Urothelium cell line (cell line): ENCODE results near the gene SLC26A9.

Experiments used
- DNase-seq: peaks from one replicate; pipeline ENCODE4 v3.0.0; 2011; ENCODE audit warnings: low spot score, mixed read lengths
- FAIRE-seq: peaks from 2 replicates; lab custom pipeline; 2011; peaks lifted over from hg19 to GRCh38; lab: Jason Lieb, UNC

Gene SLC26A9

DNA sequence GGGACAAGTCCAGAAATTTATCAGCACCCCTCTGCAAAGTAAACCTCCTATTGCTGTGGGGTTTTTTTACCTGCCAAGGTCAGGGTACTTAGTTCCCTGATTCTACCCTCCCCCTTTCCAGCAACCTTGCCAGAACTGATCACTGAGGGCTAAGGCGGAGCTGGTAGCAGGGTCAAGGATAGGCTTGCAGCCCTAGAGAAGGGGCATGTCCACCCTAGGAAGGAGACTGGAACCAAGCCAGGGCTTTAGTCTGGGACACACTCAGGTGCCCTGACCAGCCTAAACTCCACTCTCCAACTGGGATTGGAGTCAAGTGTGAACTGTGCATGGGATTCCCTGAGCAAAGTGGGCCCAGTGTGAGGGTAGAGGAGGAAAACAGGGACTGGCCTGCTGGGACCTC lies 6.5 kb upstream of the SLC26A9 start:
- FAIRE-seq (no peak), DNase-seq (no peak)

- FAIRE-seq, result no peak
- DNase-seq, result no peak
These were observed 5.6 kb upstream of the SLC26A9 start for GRCh38 chr1:205948886-205949285.

GRCh38 chr1:205948039-205948438 lies 4.8 kb upstream of the SLC26A9 start:
- DNase-seq (no peak), FAIRE-seq (no peak)

DNA sequence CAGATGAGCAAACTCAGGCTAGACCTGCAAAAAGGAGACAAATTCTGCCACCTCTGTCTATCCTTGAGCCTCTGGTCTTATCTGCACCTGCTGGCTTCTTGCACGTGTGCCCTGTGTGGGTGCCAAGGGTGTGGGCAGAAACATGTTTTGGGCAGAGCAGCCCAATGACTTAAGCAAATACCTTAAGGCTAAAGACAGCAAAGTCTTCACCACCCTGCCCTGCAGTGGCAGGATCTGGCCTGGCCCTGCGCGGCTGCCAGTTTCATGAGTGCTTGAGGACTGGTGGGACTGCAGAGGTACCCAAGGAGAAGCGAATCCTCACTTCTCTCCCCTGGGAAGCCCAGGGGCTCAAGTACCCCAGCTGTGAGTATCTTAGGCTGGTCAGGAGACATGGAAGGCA lies 3.8 kb upstream of the SLC26A9 start:
- DNase-seq (no peak), FAIRE-seq (no peak)

DNA sequence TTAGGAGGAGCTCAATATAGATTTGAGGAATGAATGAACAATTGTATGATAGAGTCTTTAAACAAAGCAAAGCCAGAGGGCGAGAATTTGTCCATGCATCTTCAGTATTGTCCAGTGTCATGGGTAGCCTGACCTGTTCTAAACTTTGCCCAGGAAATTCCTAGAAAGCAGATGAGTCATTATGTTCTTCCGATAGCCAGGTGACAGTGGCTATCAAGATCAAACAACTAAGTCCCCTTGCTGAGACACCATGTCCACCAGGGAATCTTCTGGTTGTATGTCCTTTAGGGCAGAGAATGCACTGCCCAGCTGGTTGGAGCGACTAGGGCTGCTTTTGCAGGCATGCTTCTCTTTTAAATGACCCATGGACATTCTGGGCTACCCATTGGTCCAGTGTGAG lies 1.8 kb upstream of the SLC26A9 start:
- DNase-seq (no peak), FAIRE-seq (no peak)

- no peak for FAIRE-seq
- no peak for DNase-seq
These were observed 1.3 kb upstream of the SLC26A9 start for GRCh38 chr1:205944525-205944924.

DNA sequence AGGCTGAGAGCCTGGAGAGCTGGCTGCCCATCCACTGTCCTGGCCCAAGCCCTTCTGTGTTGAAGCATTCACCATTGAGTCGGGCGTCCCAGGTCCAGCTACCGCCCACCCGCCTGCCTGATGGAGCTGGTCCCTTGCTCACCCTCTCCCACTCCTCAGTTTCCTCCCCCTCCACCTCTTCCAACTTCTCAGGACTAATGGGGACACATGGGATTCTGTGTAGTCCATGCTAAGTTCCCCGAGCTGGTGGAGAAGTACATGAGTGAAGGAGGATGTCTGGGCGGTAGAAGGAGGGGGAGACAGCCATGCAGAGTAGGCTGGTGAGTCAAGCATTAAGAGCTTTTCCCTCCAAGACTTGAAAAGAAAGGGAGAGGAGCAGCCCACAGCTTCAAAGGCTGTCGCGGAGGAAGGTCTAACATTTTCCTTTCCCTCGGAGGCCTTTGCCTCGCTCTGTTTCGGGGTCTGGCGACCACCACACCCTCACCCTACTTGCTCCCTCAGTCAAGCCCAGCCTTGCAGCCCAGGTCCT lies 561 bp downstream of the SLC26A9 start:
- FAIRE-seq (no peak), DNase-seq (no peak)

DNA sequence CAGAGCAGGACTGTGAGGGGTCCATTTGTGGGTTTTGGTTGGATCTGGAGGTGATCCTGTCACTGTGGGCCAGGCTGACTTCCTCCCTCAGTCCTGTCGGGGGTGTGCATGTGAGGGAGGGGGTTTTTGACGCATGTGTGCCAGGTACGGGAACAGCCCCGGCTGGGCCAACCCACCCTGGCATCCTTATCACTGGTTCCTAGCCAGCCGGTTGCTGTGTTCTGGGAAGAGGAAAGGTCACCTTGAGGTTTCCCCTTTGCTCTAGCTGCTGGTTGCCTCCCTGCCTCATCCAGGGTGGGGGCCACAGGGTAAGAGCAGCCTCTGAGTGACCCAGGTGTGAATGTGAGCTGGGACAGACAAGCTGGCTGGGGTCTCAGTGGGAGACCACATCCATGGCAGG lies 2.5 kb downstream of the SLC26A9 start:
- no peak for FAIRE-seq
- no peak for DNase-seq

DNA sequence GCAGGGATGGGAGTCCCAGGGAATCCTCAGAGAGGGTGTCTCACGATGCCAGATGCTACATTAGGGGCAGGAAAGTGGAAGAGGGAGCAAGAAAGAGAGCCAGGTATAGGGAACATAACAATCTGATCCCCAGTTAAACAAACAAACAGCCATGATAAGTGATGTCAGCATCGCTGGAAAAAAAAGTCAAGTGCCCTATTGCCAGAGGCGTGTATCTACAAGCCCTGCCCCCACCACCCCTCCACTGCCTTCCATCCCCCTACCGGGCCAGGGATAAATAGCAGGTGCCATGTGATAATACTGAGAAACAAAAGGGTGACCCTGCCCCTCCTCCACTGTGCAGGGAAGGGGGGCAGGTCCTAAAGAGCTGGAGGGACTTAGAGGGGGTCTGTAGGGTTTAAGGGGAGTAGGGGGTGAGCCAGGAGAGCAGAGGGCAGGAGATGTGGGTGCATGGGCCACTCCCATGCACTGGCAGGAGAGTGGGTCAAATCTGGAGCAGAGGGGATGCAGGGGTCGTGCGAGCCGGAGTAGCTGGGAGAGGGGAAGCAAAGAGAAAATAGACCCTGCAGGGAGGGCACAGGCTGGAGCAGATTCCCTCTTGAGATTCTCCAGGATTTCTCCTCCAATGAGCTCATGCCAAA lies 3.4 kb downstream of the SLC26A9 start:
- FAIRE-seq (peak; percentile 59), DNase-seq (peak; percentile 45)

GRCh38 chr1:205938682-205939081 lies 4.6 kb downstream of the SLC26A9 start:
- FAIRE-seq, result no peak

DNA sequence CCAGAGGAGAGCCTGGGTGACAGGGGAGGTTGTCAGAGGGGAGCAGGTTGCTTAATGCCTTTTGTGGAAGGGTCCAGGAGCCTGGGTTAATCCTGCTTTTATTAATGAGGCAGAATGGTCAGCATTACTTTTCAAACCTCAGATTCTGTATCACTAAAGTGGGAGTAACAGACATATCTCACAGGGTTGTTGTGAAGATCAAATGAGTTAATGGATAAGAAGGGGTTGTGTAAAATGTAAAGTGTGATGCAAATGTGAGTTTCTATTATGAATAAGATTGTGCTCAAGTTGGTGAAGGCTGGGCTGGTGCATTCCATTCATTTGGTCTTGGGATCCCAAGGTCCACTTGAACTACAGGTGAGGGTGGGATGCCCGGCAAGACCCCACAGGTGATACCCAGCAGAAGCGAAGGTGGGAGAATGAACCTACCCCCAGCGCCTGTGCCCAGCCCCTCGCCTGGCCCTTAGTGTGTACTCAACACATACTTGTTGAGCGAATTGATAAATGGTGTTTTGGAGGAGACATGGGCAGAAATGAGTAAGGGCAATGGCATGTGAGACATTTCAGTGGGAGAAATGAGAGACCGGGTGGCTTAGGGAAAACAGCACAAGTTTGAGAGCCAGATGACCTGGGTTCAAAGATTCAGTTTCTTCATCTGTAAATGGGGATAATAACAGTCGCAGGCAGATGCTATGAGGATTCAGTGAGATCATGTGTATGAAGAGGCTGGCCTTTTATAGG lies 6.2 kb downstream of the SLC26A9 start:
- FAIRE-seq, result no peak
- DNase-seq, result peak; percentile 78

More at GRCh38 chr1:205938682-205939081, 4.6 kb downstream of the SLC26A9 start:
- no peak for DNase-seq

DNA sequence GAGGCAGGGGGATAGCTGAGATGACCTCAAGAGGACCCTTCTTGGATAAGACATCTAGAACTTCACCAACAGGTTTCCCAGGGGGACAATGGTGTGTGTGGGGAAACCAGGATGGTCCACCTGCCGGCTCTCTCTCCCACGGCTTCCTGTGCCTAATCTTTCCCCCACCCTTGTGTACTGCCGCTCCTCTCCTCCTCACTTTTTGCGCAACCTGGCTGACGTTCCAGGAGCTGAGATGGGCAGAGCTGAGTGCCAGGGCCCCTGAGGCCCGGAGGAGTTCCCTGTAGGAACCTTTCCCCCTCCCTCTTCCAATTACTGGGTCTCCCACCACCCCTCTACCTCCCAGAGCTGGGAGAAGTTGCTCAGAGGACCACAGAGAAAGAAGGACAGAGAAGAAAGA lies 6.9 kb downstream of the SLC26A9 start:
- FAIRE-seq, result no peak

GRCh38 chr1:205935869-205936268 lies 7.4 kb downstream of the SLC26A9 start:
- no peak for FAIRE-seq
- DNase-seq, result no peak

More for the DNA sequence above, 6.9 kb downstream of the SLC26A9 start:
- no peak for DNase-seq

GRCh38 chr1:205934788-205935187 lies 8.5 kb downstream of the SLC26A9 start:
- FAIRE-seq, result no peak

GRCh38 chr1:205933671-205934618 lies 9.3 kb downstream of the SLC26A9 start:
- FAIRE-seq (no peak), DNase-seq (peak; percentile 80)

More at GRCh38 chr1:205934788-205935187, 8.5 kb downstream of the SLC26A9 start:
- DNase-seq, result no peak

- FAIRE-seq (no peak), DNase-seq (no peak)
These were observed 10.5 kb downstream of the SLC26A9 start for GRCh38 chr1:205932776-205933175.

GRCh38 chr1:205930799-205931281 lies 12.4 kb downstream of the SLC26A9 start:
- DNase-seq, result no peak
- FAIRE-seq, result no peak

- no peak for DNase-seq
- no peak for FAIRE-seq
These were observed 13.1 kb downstream of the SLC26A9 start for GRCh38 chr1:205930195-205930577.

DNA sequence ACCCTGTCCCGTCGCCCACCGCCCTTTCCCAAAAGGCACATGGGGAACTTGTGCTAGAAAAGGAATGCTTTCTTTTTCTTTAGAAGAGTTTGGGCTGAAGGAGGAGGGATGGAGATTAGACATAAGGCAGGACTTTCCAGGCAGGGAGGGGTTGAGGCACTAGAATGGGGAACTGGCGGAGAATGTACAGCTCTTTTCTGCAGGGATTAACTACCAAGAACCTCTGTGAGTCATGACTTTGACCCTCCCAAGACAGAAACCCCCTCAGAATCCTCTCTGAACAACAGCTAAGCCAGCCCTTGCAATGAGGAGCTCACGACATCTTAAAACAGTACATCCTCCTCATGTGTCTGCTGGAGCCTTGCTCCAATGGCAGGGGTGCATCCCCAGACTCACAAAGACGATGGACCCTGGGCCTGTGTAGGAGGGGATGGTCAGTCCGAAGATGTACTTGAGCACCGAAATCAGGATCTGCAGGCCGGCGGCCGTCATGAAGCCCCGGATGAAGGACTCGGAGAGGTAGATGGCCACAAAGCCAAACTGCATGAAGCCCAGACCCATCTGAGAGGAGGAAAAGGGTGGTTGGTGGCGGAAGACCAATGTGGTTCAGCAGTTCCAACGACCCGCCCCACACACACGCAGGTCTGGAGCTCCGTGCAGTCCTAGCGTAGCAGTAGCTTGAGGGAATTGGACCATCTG lies 13.6 kb downstream of the SLC26A9 start:
- no peak for DNase-seq
- no peak for FAIRE-seq

DNA sequence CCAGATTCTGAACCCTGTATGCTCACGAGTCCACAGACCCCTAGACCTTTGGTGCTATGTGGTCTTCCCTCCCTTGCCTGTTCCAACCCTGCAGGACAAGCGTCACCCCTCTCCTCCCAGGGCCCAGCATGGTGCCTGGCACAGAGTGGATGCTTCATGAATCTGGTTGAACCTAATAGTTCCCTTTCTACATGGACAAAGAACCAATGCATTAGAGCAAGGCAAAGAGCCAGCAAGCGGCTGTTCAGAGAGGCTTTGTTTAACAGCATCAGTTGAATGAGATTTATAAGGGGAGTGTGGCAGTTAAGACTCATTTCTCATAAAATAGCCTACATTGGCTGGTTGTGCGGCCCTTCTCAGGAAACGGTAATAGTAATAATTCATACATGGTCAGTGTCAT lies 14.9 kb downstream of the SLC26A9 start:
- FAIRE-seq, result no peak
- DNase-seq, result no peak
